Endothelial cell (in vitro differentiated cells): ENCODE results near the gene TBC1D30. TPM values are rescaled to one million over a fixed set of nuclear protein-coding genes. Genes with fewer than 3 reads are reported as not detected.
A peak's percentile ranks its signal among the peaks of the same experiment; 100 is the strongest.
"Not testable (repeated sequence)": the region's sequence is repeated elsewhere in the genome, so short reads cannot be mapped to it uniquely, and the experiment has no call there.

ENCODE experiments used
- DNase-seq: peaks from one replicate; pipeline ENCODE4 v3.0.0; 2021; ENCODE audit warnings: low spot score
- H3K27ac Mint-ChIP-seq: one replicate; pipeline ENCODE4 v1.8.0; 2021; ENCODE audit warnings: mixed read lengths, inconsistent platforms; ENCODE audit not compliant: unreplicated experiment
- H3K27me3 Mint-ChIP-seq: one replicate; pipeline ENCODE4 v1.8.0; 2021; ENCODE audit warnings: mild to moderate bottlenecking, moderate library complexity, mixed read lengths, inconsistent platforms; ENCODE audit not compliant: unreplicated experiment
- H3K36me3 Mint-ChIP-seq: one replicate; pipeline ENCODE4 v1.8.0; 2021; ENCODE audit warnings: mild to moderate bottlenecking, low read depth, mixed read lengths, inconsistent platforms; ENCODE audit not compliant: unreplicated experiment
- H3K4me1 Mint-ChIP-seq: one replicate; pipeline ENCODE4 v1.8.0; 2021; ENCODE audit warnings: mild to moderate bottlenecking, mixed read lengths, inconsistent platforms; ENCODE audit not compliant: unreplicated experiment
- H3K4me3 Mint-ChIP-seq: one replicate; pipeline ENCODE4 v1.8.0; 2021; ENCODE audit warnings: mild to moderate bottlenecking, mixed read lengths, inconsistent platforms; ENCODE audit not compliant: unreplicated experiment
- H3K9me3 Mint-ChIP-seq: one replicate; pipeline ENCODE4 v1.8.0; 2021; ENCODE audit warnings: mixed read lengths, inconsistent platforms; ENCODE audit not compliant: unreplicated experiment
- long read RNA-seq: library from polyadenylated mRNA; unstranded; transcript quantifications from one replicate; pipeline ENCODE4 v2.0.0, GENCODE V29; 2020; ENCODE audit not compliant: unreplicated experiment
- total RNA-seq: library from RNA; stranded (reverse); fragmentation: NEBNext Ultra II Directional; extraction: Animal tissue kit (Norgen Biotek cat#: 25700); gene quantifications from one replicate; pipeline ENCODE4 v1.2.1, GENCODE V29; 2021; ENCODE audit not compliant: unreplicated experiment
- TF ChIP-seq, protein P1 (sequence below): fragments of 200-600 bp; sonication (generic); IDR thresholded peaks from one replicate; pipeline ENCODE4 v1.5.0; 2021; ENCODE audit warnings: antibody characterized with exemption; ENCODE audit not compliant: unreplicated experiment

TBC1D30 gene
- 3.6 TPM for total RNA-seq
- long read RNA-seq, partial matches to known transcripts: 0 of 1 reads
- long read RNA-seq, other reads (novel, unspliced or antisense): 1 of 1 reads

DNA sequence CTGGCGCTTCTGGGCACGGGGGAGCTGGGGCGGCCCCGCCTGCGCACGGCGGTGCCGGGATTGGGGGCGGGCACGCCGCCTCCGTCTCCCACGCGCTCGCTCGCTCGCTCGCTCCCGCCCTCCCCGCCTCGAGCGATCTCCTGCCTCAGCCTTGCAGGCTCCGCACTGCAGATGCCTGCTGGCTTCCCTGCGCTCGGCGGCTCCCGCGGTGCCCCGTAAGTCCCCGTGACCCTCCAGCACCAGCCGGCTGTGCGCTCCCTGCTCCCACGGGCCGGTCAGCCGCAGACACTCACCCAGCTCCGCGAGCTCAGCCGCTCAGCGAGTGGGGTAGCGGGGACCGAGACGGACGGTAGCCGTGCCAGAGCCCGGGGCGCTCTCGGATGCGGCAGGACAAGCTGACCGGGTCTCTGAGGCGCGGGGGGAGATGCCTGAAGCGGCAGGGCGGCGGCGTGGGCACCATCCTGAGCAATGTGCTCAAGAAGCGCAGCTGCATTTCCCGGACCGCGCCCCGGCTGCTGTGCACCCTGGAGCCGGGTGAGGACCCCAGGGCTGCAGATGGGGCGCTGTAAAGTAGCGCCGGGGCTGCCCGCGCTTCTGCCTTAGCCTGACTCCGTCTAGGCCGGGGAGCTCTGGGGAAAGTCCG is at the start of gene TBC1D30:
Gene TBC1D30, plus strand, starts transcription at position 148 of the 643 bp plus-strand sequence. Its CDS starts 233 bp downstream, at position 381.
- H3K9me3 Mint-ChIP-seq: no peaks in the 10 kb centered on the region
- peaks cover 11% of the 10 kb centered on the region for H3K27me3 Mint-ChIP-seq
- peak; percentile 28 for DNase-seq
- TF ChIP-seq, protein P1, sequence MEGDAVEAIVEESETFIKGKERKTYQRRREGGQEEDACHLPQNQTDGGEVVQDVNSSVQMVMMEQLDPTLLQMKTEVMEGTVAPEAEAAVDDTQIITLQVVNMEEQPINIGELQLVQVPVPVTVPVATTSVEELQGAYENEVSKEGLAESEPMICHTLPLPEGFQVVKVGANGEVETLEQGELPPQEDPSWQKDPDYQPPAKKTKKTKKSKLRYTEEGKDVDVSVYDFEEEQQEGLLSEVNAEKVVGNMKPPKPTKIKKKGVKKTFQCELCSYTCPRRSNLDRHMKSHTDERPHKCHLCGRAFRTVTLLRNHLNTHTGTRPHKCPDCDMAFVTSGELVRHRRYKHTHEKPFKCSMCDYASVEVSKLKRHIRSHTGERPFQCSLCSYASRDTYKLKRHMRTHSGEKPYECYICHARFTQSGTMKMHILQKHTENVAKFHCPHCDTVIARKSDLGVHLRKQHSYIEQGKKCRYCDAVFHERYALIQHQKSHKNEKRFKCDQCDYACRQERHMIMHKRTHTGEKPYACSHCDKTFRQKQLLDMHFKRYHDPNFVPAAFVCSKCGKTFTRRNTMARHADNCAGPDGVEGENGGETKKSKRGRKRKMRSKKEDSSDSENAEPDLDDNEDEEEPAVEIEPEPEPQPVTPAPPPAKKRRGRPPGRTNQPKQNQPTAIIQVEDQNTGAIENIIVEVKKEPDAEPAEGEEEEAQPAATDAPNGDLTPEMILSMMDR: no peak
- peaks cover 7% of the 10 kb centered on the region for H3K36me3 Mint-ChIP-seq
- peaks cover 8% of the 10 kb centered on the region for H3K4me1 Mint-ChIP-seq
- no peak within 1 kb of the TSS for H3K27ac Mint-ChIP-seq
- H3K4me3 Mint-ChIP-seq: peak within 1 kb of the TSS; percentile 75

- not testable (repeated sequence) for H3K27ac Mint-ChIP-seq, DNase-seq, H3K4me3 Mint-ChIP-seq, H3K27me3 Mint-ChIP-seq, H3K9me3 Mint-ChIP-seq, H3K36me3 Mint-ChIP-seq, H3K4me1 Mint-ChIP-seq
These were observed 49.2 kb upstream of the TBC1D30 start for GRCh38 chr12:64775147-64775736.

GRCh38 chr12:64779354-64779974 is 45.0 kb upstream of the TBC1D30 start:
- peak overlapping the region; percentile 83 for H3K4me3 Mint-ChIP-seq
- peaks cover 7% of the 10 kb centered on the region for H3K27me3 Mint-ChIP-seq
- no peak overlapping the region for H3K27ac Mint-ChIP-seq
- H3K4me1 Mint-ChIP-seq: peaks cover 26% of the 10 kb centered on the region
- TF ChIP-seq, protein P1: no peak
- peaks cover 4% of the 10 kb centered on the region for H3K36me3 Mint-ChIP-seq
- H3K9me3 Mint-ChIP-seq: no peaks in the 10 kb centered on the region
- DNase-seq: no peak

DNA sequence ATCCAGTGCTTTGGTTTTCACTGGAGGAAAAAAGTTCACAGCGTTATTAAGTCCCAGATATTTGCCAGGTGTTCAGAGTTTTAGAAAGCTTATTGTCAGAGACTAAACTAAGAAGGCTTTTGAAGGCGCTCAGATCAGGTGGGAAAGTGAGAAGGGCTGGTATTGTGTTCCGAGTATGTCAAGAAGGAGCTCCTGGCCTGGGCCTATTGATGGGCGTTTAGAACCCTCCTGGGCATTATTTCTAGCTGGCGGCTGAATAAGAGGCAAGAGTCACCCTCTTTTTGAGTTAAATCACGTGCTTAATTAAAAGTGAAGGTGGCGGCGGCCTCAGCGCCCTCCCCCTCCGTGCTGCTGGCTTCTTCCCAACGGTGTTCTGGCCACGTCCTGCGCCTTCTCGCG is 44.3 kb upstream of the TBC1D30 start:
- peaks cover 7% of the 10 kb centered on the region for H3K27me3 Mint-ChIP-seq
- H3K9me3 Mint-ChIP-seq: no peaks in the 10 kb centered on the region
- TF ChIP-seq, protein P1: no peak
- H3K27ac Mint-ChIP-seq: peak overlapping the region; percentile 43
- peaks cover 26% of the 10 kb centered on the region for H3K4me1 Mint-ChIP-seq
- no peak for DNase-seq
- H3K36me3 Mint-ChIP-seq: peaks cover 4% of the 10 kb centered on the region
- peak overlapping the region; percentile 83 for H3K4me3 Mint-ChIP-seq

GRCh38 chr12:64780531-64781279 is 43.7 kb upstream of the TBC1D30 start:
- H3K9me3 Mint-ChIP-seq: no peaks in the 10 kb centered on the region
- H3K27ac Mint-ChIP-seq: no peak overlapping the region
- peaks cover 26% of the 10 kb centered on the region for H3K4me1 Mint-ChIP-seq
- H3K27me3 Mint-ChIP-seq: peaks cover 7% of the 10 kb centered on the region
- TF ChIP-seq, protein P1: no peak
- peak; percentile 46 for DNase-seq
- H3K36me3 Mint-ChIP-seq: peaks cover 4% of the 10 kb centered on the region
- H3K4me3 Mint-ChIP-seq: peak overlapping the region; percentile 83
